GM19328 (cell line): ENCODE data around the gene CTXN3.
"Not testable (repeated sequence)": the region's sequence is repeated elsewhere in the genome, so short reads cannot be mapped to it uniquely, and the experiment has no call there.

Source experiments
- ATAC-seq: cut with Tn5 transposase; IDR thresholded peaks from one replicate; pipeline ENCODE4 v1.9.1; 2021; ENCODE audit warnings: mild to moderate bottlenecking, moderate library complexity; ENCODE audit not compliant: unreplicated experiment

CTXN3 gene

DNA sequence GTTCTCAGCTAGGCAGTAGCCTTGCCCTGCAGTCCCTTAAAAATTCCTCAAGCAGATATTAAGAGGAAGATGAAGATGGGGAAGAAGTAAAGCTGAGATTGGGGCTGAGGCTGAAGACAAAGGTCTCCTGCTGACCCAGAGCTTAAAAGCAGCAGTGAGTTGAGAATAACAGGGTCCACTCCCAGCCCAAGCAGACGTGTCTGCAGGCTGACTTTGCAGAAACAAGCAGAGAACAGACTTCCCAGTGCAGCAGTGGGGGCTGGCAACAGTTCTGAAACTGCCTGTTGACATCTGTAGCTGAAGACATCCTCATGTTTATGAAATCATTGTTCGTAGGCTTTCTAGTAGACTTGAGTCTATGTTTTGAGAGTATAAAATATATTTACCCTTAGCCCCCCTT lies 1.1 kb downstream of the CTXN3 start:
- no peak for ATAC-seq

DNA sequence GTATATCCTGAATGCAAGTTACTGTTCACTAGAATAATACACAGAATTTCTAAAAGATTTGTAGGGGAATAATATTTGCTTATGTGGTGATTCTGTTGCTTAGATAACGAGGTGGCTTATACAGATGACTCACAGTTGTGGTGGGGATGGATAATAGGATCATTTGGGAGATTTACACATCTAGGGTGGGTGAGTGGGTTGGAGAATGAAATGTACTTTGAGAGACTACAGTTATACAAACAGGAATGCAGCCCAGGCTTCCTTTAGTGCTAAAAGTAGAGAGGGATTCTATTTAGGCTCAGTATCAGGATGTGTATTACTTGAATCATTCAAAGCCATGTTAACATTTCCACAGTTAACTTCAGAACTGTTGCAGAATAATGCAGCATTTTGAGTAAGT lies 1.8 kb downstream of the CTXN3 start:
- no peak for ATAC-seq

DNA sequence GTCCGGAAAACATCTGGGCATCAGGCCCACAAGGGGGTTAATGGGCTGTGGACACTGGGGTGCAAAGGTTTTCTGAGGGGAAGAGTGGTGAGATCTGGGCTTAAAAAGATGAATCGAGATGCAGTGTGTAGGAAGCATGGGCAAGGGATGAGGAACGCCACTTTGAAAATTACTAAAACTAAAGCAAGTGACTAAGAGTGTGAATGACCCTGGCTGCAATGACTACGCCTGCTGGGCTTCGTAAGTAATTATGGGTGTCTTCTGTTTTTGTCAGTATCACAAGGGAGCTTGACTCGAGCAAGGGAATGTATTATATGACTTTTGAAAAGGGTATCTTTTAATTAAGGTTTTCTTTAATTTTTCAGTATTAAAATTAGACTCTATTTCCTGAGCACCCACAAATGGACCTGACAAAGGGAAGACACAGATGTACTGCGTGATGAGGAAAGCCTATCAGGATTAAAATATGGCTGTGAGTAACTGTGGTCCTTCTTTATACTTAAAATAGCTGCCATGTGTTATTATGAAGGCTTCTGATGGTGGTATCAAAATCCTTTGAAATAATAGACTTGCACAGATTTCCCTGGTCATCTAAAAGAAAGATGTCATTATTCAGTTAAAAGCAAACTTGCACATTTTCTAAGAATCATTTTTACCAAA lies 4.2 kb downstream of the CTXN3 start:
- ATAC-seq: no peak

DNA sequence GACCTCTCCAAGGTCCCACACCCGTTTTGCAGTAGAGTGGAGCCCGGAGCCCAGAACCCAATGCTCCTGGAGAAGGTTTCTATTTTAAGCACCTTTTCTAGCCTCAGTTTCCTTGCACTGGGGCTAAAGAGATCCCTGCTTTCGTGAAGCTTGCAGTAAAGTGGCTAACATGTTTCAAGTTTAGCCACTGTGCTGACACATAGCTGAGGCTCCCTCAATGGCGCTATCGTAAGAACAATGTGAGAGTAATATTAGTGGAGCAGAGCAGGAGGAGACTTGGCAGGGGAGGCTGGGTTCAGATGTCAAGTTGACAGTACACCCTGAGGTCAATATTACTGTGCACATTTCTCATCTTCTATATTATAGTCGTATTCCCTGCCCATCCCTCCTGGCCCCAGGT lies 7.9 kb downstream of the CTXN3 start:
- ATAC-seq: no peak

DNA sequence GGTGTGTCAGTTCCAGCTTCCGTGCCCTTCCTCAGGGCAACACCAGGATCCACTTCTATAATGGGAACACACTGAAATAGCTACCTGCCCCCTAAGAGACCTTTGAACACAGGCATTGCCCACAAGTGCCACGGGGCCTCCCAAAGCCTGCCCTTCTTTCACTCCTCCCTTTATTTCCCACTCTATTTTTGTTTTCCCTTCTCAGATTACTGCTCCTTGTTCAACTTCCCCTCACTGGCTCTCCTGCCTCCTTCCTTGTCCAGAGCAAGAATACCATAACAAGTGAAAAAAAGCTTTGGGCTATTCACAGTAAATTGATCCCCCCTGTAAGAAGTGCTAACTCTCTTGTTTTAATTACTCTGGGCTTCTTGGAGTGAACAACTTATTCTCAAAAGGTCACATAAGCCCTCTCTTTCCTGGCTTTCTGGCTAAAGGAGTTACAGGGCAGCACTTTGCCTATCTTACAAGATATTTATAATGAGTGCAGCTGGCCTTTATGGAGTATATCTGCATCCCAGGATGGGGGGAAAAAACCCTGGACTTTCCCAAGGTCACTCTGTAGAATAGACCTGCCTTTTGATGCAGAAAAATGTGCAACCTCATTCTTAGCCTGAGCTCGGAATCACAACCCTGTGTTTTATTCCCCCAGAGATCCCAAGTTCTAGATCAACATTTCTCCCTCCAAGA lies 11.3 kb downstream of the CTXN3 start:
- ATAC-seq: no peak

DNA sequence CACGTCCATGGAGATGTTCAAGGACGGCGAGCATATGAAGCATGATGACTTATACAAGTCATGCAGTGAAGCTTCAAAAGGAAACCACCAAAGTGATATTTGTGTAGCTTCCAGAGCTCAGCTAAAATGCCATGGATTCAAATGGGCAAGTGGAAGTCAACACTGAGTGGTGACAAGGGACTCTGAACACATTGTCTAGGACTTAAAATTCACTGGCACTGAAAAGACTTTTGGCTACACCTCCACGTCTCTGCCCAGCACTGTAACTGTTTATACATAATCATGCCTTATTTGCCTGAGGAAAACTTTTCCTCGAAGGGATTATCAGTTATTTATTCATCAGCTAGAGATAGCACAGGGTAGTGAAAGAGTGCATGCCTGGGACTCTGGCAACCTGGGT lies 15.2 kb downstream of the CTXN3 start:
- ATAC-seq: no peak

DNA sequence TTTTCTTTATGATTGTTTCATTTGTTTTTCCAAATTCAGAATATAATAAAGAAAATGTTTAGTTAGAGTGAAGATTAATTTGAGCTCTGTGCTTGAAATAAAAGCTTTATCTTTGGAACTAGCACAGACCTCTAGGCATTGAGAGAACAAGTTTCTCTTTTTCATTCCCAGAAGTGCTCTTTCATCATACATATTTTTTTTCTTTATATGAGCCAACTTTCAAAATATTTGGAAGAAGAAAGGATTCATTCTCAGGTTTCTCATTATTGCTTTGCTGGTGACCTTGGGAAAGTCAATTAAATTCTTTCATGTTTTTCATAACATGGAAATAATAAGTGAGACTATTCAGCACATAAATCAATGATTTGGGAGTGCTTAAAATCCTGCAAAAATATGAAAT lies 16.8 kb downstream of the CTXN3 start:
- no peak for ATAC-seq

DNA sequence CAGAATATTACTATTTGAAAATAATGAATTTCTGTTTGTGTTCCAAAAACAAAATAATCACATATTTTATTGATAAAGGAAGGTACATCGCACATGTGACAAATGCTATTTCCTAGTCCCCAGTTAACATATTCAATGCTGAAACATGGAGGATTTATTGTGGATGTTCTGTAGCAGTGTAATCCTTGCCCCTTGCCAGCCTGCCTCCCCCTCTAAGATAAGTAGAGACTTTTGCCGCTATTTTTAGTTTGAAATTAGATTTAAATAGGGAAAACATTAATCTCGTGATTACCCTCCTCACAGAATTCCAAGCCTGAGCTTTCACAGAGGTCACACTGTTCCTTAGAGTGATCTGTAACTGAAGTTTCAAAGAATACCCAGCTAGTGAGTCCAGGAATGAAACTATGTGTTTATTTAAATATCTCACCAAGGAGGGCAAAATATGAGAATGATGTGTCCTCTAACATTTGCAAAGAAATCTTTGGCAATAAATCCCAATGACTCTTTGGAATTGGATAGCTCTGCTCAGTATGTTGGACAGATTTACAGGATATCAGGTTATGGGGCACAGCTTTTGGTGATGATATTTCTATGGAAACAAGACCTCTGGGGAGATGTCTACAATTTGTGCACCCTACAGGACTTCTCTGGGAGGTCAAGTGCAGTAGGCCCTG lies 17.3 kb downstream of the CTXN3 start:
- ATAC-seq: no peak

DNA sequence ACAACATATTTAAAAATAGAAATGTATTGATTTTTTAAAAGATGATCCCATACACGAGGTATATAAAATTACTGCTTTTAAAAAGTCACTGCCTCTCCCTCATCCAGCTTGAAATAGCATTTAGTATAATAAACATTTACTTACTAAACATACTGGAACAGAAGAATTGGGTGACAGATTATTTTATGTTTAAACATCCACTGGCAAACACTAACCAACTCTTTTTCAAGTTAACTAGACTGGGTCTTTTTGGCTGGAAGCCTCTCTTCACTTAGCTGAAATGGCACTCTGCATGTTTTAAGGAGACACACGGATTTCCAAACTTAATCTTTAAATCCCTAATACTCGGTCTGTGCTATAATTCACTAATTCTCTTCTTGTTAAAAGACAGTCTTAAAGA lies 19.0 kb downstream of the CTXN3 start:
- no peak for ATAC-seq

DNA sequence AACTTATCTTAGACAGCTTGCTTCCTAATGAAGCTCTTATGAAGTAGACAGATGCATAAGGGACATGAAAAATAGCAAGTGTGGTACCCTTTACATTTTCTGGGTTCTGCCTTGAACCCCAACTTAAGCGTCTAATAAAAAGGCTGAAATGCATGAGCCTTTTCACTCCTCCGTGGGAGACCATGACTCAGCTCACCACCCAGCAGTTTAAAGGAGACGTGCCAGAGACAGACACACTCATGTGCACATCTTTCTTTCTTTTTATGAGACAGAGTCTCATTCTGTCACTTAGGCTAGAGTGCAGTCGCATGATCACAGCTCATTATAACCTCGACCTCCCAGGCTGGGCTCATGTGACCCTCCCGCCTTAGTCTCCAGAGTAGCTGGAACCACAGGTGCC lies 22.3 kb downstream of the CTXN3 start:
- ATAC-seq: no peak

DNA sequence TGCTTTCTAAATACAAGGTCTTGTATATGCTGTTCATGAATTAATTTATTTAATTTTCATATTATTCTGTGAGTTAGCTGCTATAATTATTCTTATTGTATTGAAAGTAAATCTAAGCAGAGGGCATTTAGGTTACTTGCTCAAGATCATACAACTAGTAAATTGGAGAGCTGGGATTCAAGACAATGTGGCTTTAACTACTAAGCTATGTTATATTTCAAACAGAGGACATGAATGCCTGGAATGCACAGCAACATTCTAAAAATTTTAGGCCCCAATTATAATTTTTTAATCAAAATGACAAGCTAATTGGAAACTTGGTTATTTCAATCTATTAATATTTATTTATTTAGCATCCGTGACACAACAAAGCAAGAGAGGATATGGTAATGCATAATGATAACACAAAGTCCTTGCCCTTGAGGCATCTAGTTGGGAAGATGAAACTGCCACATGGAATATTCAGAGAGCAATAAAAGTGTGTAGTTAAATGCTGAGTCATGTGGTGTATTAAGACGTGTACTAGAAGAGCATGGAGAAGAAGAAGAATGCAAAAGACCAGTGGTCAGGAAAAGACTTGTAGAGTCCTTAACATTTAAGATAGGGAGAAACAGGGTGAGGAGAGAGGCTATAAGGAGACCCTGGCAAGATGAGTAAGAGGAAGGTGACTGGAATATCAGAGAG lies 24.4 kb downstream of the CTXN3 start:
- no peak for ATAC-seq

DNA sequence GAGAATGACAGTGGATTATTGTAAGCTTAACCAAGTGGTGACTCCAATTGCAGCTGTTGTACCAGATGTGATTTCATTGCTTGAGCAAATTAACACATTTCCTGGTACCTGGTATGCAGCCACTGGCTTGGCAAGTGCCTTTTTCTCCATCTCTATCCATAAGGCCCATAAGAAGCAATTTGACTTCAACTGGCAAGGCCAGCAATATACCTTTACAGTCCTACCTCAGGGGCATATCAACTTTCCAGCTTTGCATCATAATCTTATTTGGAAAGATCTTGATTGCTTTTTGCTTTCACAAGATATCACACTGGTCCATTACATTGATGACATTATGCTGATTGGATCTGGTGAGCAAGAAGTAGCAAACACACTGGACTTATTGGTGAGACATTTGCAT lies 28.1 kb downstream of the CTXN3 start:
- not testable (repeated sequence) for ATAC-seq

DNA sequence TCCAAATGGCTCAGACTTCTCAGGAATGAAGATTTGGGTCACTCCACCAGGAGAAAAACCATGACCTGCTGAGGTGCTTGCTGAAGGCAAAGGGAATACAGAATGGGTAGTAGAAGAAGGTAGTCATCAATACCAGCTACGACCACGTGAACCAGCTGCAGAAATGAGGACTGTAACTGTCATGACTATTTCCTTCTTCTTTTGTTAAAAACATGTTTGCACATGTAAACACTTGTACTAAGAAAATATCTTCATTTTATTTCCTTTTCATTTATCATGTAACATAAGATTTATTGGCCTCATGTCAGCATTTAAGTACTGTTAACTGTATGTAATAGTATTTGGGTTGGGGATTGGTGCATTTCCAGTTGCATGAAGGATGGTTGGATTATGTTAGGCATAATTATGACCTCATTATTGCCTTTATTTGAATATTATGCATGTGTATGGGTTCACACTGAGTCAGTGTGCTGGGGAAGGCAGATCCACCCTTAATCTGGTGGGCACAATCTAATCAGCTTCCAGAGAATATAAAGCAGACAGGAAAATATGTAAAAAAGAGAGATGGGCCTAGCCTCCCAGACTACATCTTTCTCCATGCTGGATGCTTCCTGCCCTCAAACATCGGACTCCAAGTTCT lies 30.9 kb downstream of the CTXN3 start:
- ATAC-seq: not testable (repeated sequence)

DNA sequence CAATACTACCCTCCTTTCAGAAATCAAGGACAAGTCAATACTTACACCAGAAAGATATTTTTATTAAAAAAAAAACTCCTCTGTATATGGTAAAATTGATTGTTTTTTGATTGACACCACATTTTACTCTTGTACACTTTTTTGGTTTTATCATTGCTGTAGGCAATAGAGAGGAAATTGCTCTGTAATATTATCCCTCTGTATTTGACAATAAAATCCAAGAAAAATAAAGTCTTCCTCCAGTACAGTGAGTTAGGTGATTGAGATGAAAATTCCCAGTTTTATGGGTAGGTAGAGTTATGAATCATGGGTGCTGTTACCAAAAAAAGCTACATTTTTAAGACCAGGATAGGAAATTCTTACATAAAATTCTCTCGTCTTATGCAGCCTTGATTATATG lies 31.7 kb downstream of the CTXN3 start:
- no peak for ATAC-seq

DNA sequence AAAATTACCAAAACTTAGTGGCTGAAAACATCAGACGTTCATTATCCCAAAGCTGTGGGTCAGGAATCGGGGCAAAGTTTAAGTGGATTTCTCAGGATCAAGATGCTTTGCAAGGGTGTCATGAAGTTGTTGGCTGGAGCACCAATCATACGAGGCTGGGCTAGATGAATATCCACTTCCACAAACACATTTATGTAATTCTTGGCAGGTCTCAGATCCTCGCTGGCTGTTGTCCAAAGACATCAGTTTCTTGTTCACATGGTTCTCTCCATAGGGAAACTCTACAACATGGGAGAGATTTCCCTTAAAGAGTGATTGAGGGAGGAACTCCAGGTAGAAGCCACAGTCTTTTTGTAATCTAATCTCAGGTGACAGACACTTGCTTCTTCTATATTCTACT lies 34.1 kb downstream of the CTXN3 start:
- no peak for ATAC-seq

DNA sequence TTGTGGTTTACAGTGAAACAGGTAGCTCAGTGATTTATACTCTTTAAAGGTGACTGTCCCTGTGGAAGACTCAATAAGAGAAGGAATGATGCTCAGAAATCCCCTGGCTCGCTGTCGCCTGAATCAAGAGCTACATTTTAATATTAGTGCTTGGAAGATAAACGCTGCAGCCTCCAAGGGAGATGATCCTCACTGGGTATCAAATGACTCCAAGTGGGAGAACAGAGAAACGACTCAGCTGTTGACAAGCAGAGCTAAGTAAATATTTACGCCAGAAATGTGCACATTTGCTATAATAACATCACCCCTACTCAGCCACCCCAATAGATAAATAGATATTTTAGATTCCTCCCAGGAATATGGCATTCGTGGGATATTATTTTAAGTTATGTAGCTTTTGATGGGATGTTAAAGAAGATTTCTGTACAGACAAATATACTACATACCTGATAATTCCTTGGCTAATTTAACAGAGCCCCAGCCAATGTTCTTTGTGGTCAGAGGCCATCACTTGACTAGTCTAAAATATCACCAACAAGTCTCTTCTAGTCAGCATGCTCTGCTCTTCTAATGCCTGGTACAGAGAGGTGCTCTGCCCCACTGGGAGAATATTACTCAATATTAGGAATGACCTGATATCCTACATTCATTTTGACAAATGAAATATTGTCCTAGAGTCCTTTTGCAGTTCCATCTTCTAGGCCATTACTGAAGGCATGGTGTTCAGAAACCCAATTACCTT lies 36.0 kb downstream of the CTXN3 start:
- no peak for ATAC-seq

DNA sequence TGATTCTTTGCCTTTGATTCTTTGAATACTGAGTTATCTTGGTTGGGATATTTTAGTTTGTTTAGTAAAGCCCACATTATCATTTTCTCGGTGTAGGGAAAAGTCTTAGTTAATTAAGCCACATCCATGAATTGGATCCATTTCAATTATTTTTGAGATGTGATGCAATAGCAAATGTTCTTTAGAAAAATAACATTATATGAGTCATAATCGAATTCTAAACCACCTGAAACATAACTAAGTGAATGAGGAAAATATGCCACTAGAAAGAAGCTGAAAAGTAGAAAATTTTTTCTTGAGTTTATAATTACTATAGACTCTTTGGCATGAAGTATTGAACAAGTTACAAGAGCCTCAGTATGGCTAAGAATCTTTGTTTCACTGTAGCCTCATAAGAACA lies 36.8 kb downstream of the CTXN3 start:
- ATAC-seq: no peak

DNA sequence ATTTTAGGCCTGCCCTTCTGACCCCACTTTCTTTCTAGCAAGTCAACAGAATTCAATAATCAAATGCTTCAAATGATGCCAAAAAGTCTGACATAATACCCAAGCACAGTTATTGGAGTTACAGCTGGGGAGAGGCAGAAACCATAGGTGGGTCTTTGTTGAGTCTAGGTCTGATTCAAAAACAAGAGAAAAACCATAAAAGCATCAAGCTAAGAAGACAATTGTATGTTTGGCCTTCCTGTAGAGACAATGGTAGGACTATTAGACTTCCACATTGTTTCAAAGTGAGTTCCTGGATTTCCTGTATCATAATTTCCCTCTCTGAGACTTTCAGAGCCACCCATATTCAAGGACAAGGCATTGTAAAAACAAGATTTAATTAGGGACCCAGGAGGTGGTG lies 37.5 kb downstream of the CTXN3 start:
- ATAC-seq: no peak

DNA sequence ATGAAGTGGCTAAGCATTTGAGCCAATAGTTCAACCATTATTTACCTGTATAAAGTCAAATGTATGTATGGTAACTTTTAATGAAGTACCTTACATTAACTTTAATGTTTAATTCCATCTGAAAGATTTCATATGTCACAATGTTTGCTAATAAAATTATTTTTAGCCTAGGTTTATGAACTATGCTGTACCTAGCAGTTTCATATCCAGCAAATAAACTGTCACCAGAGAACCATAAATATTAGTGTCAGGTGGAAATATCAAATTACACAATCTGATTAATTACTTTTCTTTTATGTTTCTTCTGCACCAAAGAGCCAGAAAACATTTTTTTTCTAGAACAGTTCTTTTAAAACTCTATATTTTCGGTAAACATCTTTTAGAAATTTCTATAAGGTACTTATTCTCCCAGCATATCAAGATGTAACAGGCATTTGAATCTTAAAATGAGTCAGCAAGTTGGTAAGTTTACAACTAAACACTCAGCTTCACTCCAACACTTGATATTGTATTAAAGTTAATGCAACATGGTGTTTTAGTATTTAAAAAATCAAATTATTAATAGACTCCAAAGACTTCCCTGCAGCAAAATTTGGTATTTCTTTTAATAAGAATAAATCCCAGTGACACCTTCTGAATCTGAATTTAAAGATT lies 45.8 kb downstream of the CTXN3 start:
- no peak for ATAC-seq

DNA sequence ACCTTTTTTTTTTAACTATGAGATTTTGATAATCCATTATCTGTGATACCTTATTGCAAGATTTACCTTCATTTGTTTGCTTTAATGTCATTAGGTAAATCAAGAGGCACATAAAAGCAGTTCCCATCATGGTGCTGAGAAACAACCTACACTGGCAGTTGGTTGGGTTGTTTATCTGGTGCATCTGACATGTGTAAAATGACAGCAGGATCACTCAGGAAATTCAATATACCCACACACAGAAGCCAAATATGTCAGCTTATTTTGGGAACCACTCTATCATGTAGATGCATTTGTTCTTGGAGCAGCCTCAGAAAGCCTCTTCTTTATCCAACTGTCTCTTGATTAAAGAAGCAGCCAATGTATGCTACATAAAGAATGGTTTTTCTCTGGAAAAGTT lies 46.5 kb downstream of the CTXN3 start:
- ATAC-seq: no peak
